LHCN-M2 (cell line): ENCODE data around the gene RNH1. TPM values are rescaled to one million over a fixed set of nuclear protein-coding genes. Genes with fewer than 3 reads are reported as not detected.
A peak's percentile ranks its signal among the peaks of the same experiment; 100 is the strongest.
"Not testable (repeated sequence)": the region's sequence is repeated elsewhere in the genome, so short reads cannot be mapped to it uniquely, and the experiment has no call there.

Source experiments
- DNase-seq: peaks from one replicate; pipeline ENCODE4 v3.0.0-alpha.2; 2012; ENCODE audit warnings: low read depth
- total RNA-seq: library from RNA; depleted of rRNA; stranded (reverse); fragments of >200 nt; gene quantifications from 2 replicates; pipeline ENCODE4 v1.2.3, GENCODE V29; 2014

RNH1 gene
- total RNA-seq, 1 experiment from 2014 or later: 287 TPM

DNA sequence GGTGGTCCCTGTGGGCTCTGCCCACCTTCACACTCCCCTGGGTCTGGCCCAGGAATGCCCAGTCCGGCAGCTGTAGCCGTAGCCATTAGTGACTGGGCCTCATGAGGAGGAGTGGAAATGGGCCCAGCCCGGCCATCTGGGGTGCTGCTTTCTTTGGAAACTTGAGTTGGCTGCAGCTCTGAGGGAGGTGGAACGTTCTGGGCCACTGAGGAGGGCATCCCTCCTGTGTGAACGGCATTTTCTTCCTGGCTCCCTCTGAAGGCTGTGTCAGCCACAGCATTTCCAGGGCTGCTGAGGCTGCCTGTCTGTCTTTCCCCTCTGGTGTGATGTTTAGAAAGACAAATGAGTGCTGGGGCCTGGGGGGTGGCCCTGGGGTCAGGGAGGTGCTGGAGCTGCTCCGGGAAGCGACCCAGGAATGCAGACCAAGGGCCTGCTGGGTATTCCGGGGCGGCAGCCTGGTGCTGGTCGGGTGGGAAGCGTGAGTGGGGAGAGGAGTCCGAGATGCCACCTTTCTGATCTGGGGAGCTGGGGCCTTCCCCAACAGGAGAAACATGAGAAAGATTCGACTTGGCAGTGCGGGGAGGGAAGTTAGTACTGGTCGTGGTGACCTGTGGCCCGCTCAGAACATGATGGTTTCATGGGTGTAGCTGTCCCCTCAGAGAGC, 29.9 kb downstream of the RNH1 start:
- DNase-seq: no peak

DNA sequence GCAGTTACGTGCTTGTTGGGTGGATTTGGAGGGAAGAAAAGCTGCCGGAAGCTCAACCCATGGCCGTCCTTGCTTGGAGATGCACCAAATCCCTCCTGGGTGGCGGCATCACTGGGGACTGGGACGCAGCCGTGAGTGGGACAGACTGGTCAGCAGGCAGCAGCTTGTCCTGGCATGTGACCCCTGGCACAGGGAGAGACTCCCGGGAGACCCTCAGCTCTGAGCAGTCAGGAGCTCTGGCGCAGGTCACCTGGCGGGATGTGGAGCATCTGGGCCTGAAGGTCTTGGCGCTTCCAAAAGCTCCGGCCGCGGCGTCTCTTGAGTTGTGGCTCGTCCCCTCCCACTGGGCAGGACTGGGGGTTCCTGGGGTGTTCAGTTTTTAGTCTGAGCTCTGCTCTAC, 30.6 kb downstream of the RNH1 start:
- DNase-seq: no peak

DNA sequence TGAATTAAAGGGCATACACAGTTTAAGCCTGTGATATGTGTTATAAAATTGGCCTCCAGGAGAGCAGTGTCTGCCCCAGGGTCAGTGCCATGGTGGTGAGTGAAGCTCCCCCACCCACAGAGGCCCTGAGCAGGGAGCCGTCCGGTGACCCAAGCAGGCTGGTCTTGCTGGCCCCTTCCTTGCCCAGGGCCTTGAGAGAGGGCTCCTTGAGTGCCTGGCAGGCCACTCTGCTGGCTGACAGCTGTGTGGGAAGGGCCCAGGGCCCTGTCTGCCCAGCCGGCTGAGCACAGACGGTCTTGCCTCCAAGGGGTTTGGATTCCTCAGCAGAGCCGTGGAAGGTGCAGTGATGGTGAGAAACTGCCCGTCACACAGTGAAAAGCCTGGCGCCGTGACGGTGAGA, 31.1 kb downstream of the RNH1 start:
- DNase-seq: no peak

DNA sequence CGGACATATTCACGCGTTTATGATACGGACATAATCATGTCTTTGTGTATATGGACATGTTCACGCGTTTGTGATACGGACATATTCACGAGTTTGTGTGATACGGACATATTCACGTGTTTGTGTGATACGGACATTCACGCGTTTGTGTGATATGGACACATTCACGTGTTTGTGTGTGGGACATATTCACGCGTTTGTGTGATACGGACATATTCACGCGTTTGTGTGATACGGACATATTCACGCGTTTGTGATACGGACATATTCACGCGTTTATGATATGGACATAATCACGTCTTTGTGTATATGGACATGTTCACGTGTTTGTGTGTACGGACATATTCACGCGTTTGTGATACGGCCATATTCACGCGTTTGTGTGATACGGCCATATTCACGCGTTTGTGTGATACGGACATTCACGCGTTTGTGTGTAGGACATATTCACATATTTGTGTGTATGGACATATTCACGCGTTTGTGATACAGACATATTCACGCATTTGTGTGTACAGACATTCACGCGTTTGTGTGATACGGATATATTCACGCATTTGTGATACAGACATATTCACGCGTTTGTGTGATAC, 32.0 kb downstream of the RNH1 start:
- no peak for DNase-seq

GRCh38 chr11:473962-474785, 32.9 kb downstream of the RNH1 start:
- no peak for DNase-seq

DNA sequence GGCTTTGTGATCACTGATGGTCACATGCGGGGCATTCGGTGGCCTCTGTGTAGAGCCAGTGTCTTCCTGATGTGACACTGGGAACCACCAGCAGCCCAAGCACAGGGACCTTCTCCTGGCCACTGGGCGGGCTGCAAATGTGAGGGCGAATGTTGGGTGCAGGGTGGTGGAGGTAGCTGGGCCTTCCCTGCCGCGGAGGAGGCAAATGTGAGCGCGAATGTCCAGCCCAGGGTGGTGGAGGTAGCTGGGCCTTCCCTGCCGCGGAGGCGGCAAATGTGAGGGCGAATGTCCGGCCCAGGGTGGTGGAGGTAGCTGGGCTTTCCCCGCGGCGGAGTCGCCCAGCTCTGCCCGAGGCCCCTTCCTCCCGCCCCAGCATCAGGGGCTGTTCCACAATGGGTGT, 33.6 kb downstream of the RNH1 start:
- DNase-seq: no peak

GRCh38 chr11:472816-473215, 34.2 kb downstream of the RNH1 start:
- no peak for DNase-seq

DNA sequence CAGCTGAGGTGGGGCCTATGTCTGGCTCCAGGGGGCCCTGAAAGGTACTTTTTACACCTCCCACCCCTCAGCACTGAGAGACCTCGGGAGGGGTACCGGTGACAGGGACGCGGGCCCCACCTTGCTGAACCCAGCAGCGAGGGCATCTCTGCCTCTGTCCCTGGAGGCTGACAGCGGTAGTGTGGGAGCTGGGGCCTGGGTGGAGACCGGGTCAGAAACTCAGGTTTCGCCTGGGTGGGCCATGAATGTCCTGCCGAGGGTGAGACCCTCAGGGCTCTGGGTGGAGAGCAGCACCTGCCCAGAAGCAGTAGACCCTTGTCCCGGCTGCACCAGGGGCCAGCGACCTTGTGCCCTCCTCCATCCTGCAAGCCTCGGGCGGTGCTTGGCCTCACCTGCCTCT, 34.8 kb downstream of the RNH1 start:
- no peak for DNase-seq

GRCh38 chr11:471468-472145, 35.4 kb downstream of the RNH1 start:
- DNase-seq: no peak

DNA sequence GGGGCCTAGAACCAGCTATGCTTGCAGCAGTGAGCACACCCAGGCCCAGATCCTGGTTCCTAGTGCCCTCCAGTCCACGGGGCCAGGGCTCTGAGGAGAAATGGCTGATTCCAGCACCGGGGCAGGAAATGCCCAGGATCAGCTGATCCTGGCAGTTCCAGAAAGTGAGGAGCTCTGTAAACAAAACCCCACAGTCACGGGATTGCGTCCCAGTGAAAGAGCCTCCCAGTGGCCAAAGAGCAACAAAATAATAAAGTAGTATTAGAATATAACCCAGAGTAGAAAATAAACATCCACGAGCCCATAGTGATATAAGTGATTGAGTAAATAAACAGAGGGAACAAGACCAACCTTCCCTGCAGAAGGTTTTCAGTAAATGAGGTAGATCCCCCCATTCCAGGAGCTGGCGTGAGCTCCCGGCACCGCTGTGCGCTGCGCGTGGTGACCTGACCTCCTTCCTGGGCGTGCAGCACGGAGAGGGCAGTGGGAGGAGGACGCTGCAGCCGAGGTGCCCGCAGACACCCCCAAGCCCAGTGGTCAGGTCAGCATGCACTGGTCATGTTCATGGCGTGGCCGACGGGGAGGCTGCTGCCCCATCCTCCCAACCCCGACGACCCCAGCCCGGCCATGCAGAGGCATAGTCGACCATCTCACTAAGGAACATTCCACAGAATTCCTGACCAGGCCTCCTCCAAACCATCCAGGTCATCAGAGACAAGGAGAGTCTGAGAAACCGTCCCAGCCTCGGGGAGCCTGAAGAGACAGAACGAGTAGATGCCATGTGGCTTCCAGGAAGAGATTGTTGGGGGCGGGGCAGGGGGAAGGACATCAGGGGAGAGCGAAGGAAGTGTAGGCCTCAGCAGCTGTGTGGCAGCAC, 37.1 kb downstream of the RNH1 start:
- DNase-seq: peak; percentile 69

DNA sequence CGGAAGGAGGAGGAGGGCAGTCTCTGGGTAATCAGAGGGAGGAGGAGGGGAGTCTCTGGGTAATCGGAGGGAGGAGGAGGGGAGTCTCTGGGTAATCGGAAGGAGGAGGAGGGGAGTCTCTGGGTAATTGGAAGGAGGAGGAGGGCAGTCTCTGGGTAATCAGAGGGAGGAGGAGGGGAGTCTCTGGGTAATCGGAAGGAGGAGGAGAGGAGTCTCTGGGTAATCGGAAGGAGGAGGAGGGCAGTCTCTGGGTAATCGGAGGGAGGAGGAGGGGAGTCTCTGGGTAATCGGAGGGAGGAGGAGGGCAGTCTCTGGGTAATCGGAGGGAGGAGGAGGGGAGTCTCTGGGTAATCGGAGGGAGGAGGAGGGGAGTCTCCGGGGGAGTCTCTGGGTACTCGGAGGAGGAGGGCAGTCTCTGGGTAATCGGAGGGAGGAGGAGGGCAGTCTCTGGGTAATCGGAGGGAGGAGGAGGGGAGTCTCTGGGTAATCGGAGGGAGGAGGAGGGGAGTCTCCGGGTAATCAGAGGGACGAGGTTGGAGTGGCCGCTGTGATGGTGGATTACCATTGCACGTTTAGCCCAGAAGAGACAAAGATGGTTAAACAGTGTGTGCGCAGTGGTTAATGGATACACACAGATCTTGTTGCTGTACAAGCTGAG, 37.9 kb downstream of the RNH1 start:
- DNase-seq: not testable (repeated sequence)

GRCh38 chr11:468493-468892, 38.5 kb downstream of the RNH1 start:
- no peak for DNase-seq

DNA sequence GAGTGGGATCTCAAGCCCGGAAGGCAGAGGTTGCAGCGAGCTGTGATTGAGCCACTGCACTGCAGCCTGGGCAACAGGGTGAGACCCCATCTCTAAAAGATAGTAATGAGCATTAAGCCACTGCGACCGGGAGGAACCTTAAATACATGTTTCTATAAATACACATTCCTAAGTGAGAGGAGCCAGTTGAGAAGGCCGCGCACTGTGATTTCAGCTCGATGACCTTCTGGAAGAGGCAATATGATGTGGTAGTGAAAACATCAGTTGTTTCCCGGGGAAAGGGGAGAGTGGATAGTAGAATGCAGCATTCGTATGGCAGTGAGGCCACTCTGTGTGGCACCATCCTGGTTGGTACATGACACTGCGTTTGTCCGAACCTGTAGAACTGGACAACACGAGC, 39.0 kb downstream of the RNH1 start:
- no peak for DNase-seq

- DNase-seq: no peak
These were observed 41.0 kb downstream of the RNH1 start for GRCh38 chr11:465896-466530.

GRCh38 chr11:464316-464715, 42.7 kb downstream of the RNH1 start:
- no peak for DNase-seq

- no peak for DNase-seq
These were observed 44.7 kb downstream of the RNH1 start for GRCh38 chr11:462107-462890.

DNA sequence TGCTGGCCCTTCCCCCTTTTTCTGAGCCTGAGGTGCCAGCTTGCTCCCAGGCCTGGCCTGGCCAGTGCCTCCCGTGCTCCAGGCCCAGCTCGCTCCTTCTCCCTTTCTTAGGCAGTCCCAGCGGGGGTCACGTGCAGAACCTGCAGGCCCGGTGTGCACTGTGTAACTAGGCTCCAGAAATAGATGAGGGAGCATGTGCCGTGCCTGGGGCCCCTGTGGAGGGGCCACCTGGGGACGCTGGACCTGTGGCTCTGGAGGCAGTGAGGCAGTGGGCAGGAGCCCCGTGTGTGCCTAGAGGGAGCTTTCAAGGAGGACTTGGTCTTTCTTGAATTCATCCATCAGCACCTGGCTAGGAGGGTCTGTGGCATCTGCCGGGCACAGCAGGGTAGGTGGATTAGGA, 45.4 kb downstream of the RNH1 start:
- DNase-seq: no peak

DNA sequence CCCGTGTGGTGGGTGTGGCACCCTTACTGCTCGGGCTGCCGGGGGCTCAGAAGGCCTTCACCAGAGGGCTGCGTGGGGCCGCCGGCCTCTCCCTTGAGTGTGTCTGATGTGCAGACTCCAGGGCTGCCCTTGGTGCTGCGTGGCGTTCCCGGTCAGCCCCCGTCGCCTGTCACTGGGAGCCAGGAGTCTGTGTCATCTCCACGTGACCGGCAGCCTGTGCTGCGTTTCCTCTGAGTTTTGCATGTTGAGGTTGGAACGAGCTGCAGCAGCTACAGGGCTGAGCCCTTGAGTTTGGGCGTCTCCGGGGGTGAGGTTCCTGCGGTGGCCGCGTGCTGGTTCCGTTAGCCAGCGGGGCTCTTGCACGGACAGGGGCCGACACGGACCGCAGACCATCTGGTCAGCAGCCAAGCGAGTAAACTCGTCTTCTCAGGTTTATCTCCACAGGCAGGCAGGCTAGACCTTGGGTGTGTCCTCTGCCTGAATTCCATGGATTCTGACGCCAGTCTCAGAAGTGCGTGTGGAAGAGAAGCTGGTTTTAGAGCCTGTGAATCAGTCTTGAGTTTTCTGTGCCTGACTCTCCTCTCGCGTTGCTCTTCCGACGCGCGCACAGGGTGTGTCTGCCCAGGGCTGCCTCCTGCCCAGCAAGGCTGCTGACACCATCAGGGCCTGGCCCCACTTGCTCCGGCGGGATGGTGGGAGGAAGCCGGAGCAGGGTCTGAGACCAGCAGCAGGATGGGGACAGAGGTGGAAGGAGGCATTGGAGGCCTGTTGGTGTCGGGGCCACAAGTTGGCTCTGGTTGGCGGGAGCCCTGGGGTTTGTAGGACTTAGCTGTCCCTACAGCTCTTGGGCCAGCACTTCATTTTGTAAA, 46.5 kb downstream of the RNH1 start:
- DNase-seq: no peak
